K562 (cell line): ENCODE data around the gene OLR1. TPM values are rescaled to one million over a fixed set of nuclear protein-coding genes. Genes with fewer than 3 reads are reported as not detected.

Source experiments
- BRD4 ChIP-seq: fragments of 200-600 bp; sonication (generic); IDR thresholded peaks from 2 replicates; pipeline ENCODE4 v1.6.1; 2017; ENCODE audit warnings: inconsistent platforms
- CREM ChIP-seq: IDR thresholded peaks from 2 replicates; pipeline ENCODE4 v1.6.1; 2014; ENCODE audit warnings: antibody characterized with exemption, low read depth
- DPF2 ChIP-seq: fragments of 450-650 bp; IDR thresholded peaks from 2 replicates; pipeline ENCODE4 v1.6.1; 2016
- GATA2 ChIP-seq: sonication (generic); formaldehyde crosslinking; IDR thresholded peaks from 2 replicates; pipeline ENCODE4 v1.4.0; 2020; ENCODE audit warnings: mild to moderate bottlenecking, missing genetic modification reagents
- HIVEP1 ChIP-seq: fragments of 250-450 bp; sonication (Bioruptor Pico); IDR thresholded peaks from 2 replicates; pipeline ENCODE4 v1.4.0; 2020; ENCODE audit warnings: mild to moderate bottlenecking
- NR1H2 ChIP-seq: sonication (generic); formaldehyde crosslinking; IDR thresholded peaks from 2 replicates; pipeline ENCODE4 v1.4.0; 2020; ENCODE audit warnings: mild to moderate bottlenecking, missing genetic modification reagents
- NR2C1 ChIP-seq, 2 experiments: fragments of 450-650 bp; IDR thresholded peaks; 2 replicates each; pipeline ENCODE4 v1.6.1; 2017; ENCODE audit warnings: mild to moderate bottlenecking in 2 of 2, antibody characterized with exemption in 1 of 2, inconsistent platforms in 1 of 2, missing compliant biosample characterization in 1 of 2, missing genetic modification characterization in 1 of 2
- PYGO2 ChIP-seq: fragments of 450-650 bp; IDR thresholded peaks from 2 replicates; pipeline ENCODE4 v1.6.1; 2016; ENCODE audit warnings: mild to moderate bottlenecking, missing genetic modification characterization, moderate library complexity, missing compliant biosample characterization
- RBM17 ChIP-seq: fragments of 200-400 bp; formaldehyde crosslinking; IDR thresholded peaks from 2 replicates; pipeline ENCODE4 v1.6.1; 2017; ENCODE audit warnings: low read depth, mild to moderate bottlenecking, low read length, borderline replicate concordance
- RBM39 ChIP-seq: fragments of 200-400 bp; formaldehyde crosslinking; optimal IDR thresholded peaks from 2 replicates; pipeline ENCODE3; 2018; ENCODE audit warnings: low read depth, low read length
- ZNF121 ChIP-seq: sonication (generic); formaldehyde crosslinking; conservative IDR thresholded peaks from 2 replicates; pipeline ENCODE4 v1.8.0; 2022; ENCODE audit warnings: missing genetic modification reagents
- polyA plus RNA-seq, 8 experiments: library from polyadenylated mRNA; depleted of rRNA in 4 of 8; stranded (reverse) in 5 of 8; unstranded in 3 of 8; fragments of >200 nt; fragmentation: Nextera tagmentation in 2 of 8; fragmentation: Illumina TruSeq in 1 of 8; extraction: Ambion mirVana in 2 of 8; extraction: Trizol in 1 of 8; gene quantifications; 2 replicates each; pipeline versions ENCODE4 v1.2.1 to v1.2.3, GENCODE V29; 2011 to 2014; ENCODE audit warnings: inconsistent platforms in 1 of 8, missing spikeins in 1 of 8
- total RNA-seq, 7 experiments: library from RNA; depleted of rRNA in 6 of 7; stranded (reverse); fragments of >200 nt in 6 of 7; fragmentation: Illumina TruSeq in 2 of 7; extraction: Trizol in 2 of 7; gene quantifications; 2 replicates each; pipeline versions ENCODE4 v1.2.1 to v1.2.3, GENCODE V29; 2011 to 2021; ENCODE audit warnings: low replicate concordance in 1 of 7
- TF ChIP-seq, protein P1 (sequence below): IDR thresholded peaks from 2 replicates; pipeline ENCODE4 v1.6.1; 2011; ENCODE audit warnings: borderline replicate concordance, low read depth, mild to moderate bottlenecking, moderate library complexity, low read length; ENCODE audit not compliant: insufficient read depth, poor library complexity, severe bottlenecking
- TF ChIP-seq, protein P2 (sequence below): fragments of 450-650 bp; IDR thresholded peaks from 2 replicates; pipeline ENCODE4 v1.7.1; 2018; ENCODE audit warnings: mild to moderate bottlenecking, low read depth; ENCODE audit not compliant: partially characterized antibody
- TF ChIP-seq, protein P3 (sequence below), 2 experiments: fragments of 450-650 bp in 1 of 2; sonication (generic) in 1 of 2; formaldehyde crosslinking; conservative IDR thresholded peaks; 2 replicates each; pipeline versions ENCODE4 v1.4.0 to v1.8.1; 2020 to 2022; ENCODE audit warnings: mild to moderate bottlenecking in 1 of 2, missing genetic modification reagents in 1 of 2

Gene OLR1
- total and polyA plus RNA-seq, 9 of the 15 experiments (the other 6 are each of a cell fraction or from before 2014, with no cell fraction given): not detected

DNA sequence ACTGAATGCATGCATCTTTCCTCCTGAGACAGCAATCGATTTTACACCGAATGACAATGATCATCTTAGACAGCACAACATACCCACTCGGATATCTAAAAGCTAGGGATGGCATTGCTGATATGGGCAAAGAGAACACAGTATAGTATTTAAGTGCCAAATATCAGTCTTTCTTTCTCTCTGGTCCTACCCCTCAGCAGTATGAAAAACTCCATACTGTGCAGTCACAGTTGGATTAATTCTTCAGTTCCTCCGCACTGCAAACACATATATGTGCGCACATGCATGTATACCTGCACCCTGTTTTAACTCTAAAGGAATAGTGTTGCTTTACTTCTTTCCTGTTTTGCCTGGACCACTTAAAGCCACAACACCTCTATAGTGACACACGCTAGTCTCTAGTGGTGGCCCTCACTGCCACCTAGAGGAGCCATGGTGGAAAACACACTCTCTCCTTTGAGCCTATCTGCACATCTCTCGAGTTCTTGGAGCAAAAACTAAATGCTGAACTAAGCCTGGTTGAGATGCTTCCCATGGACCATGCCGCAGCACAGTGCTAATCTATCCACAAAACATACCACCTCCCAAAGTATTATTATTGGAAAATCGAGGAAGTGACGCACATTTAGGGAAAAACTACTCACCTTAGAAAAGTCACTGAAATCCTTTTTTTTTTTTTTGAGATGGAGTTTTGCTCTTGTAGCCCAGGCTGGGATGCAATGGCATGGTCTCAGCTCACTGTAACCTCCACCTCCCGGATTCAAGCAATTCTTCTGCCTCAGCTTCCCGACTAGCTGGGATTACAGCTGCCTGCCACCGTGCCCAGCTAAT is 18.8 kb upstream of the OLR1 start (continued):
- TF ChIP-seq, protein P1, sequence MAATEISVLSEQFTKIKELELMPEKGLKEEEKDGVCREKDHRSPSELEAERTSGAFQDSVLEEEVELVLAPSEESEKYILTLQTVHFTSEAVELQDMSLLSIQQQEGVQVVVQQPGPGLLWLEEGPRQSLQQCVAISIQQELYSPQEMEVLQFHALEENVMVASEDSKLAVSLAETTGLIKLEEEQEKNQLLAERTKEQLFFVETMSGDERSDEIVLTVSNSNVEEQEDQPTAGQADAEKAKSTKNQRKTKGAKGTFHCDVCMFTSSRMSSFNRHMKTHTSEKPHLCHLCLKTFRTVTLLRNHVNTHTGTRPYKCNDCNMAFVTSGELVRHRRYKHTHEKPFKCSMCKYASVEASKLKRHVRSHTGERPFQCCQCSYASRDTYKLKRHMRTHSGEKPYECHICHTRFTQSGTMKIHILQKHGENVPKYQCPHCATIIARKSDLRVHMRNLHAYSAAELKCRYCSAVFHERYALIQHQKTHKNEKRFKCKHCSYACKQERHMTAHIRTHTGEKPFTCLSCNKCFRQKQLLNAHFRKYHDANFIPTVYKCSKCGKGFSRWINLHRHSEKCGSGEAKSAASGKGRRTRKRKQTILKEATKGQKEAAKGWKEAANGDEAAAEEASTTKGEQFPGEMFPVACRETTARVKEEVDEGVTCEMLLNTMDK: peak; percentile 73
- TF ChIP-seq BRD4 (no peak), PYGO2 (no peak), RBM39 (no peak), NR1H2 (CRISPR knock-in tag) (no peak), GATA2 (CRISPR knock-in tag) (peak; percentile 82), HIVEP1 (CRISPR knock-in tag) (no peak), DPF2 (no peak), CREM (0 out of 2 replicates have a peak, but pooled peaks have one; percentile 8), NR2C1 (IDR thresholded peaks at IDR 0.05) (no peak), NR2C1 (tag; IDR thresholded peaks at IDR 0.05) (no peak), RBM17 (no peak), ZNF121 (CRISPR knock-in tag) (no peak)
- TF ChIP-seq, protein P2, sequence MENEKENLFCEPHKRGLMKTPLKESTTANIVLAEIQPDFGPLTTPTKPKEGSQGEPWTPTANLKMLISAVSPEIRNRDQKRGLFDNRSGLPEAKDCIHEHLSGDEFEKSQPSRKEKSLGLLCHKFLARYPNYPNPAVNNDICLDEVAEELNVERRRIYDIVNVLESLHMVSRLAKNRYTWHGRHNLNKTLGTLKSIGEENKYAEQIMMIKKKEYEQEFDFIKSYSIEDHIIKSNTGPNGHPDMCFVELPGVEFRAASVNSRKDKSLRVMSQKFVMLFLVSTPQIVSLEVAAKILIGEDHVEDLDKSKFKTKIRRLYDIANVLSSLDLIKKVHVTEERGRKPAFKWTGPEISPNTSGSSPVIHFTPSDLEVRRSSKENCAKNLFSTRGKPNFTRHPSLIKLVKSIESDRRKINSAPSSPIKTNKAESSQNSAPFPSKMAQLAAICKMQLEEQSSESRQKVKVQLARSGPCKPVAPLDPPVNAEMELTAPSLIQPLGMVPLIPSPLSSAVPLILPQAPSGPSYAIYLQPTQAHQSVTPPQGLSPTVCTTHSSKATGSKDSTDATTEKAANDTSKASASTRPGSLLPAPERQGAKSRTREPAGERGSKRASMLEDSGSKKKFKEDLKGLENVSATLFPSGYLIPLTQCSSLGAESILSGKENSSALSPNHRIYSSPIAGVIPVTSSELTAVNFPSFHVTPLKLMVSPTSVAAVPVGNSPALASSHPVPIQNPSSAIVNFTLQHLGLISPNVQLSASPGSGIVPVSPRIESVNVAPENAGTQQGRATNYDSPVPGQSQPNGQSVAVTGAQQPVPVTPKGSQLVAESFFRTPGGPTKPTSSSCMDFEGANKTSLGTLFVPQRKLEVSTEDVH: no peak
- TF ChIP-seq, protein P3, sequence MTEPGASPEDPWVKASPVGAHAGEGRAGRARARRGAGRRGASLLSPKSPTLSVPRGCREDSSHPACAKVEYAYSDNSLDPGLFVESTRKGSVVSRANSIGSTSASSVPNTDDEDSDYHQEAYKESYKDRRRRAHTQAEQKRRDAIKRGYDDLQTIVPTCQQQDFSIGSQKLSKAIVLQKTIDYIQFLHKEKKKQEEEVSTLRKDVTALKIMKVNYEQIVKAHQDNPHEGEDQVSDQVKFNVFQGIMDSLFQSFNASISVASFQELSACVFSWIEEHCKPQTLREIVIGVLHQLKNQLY (CRISPR knock-in tag; conservative IDR thresholded peaks at IDR 0.05): no peak
